ENCODE measurements around the gene RPL37.
"Not testable (repeated sequence)": the region's sequence is repeated elsewhere in the genome, so short reads cannot be mapped to it uniquely, and the experiment has no call there.

Gene RPL37

GRCh38 chr5:40834849-40835787 lies at the start of gene RPL37:
Gene RPL37 (minus strand): TSS chr5:40835222. CDS start chr5:40835185, 37 bp downstream.
- DNase-seq = peak; percentile 20 to 98 (median 94)

- DNase-seq = not testable (repeated sequence)
These were observed 48.0 kb upstream of the RPL37 start for GRCh38 chr5:40883051-40883450.

- DNase-seq = no peak
These were observed 47.3 kb upstream of the RPL37 start for GRCh38 chr5:40882291-40882690.

- DNase-seq = no peak
These were observed 44.3 kb upstream of the RPL37 start for GRCh38 chr5:40879163-40879942.

GRCh38 chr5:40877371-40877988 lies 42.5 kb upstream of the RPL37 start:
- DNase-seq = no peak

- no peak for DNase-seq
These were observed 40.9 kb upstream of the RPL37 start for GRCh38 chr5:40875958-40876357.

GRCh38 chr5:40873286-40873880 lies 38.4 kb upstream of the RPL37 start:
- no peak for DNase-seq

- not testable (repeated sequence) for DNase-seq
These were observed 37.2 kb upstream of the RPL37 start for GRCh38 chr5:40872253-40872652.

GRCh38 chr5:40871177-40871576 lies 36.2 kb upstream of the RPL37 start:
- no peak for DNase-seq

- no peak for DNase-seq
These were observed 34.4 kb upstream of the RPL37 start for GRCh38 chr5:40869384-40869783.

GRCh38 chr5:40866844-40867243 lies 31.8 kb upstream of the RPL37 start:
- no peak for DNase-seq

GRCh38 chr5:40865004-40865403 lies 30.0 kb upstream of the RPL37 start:
- not testable (repeated sequence) for DNase-seq

- DNase-seq = no peak
These were observed 25.7 kb upstream of the RPL37 start for GRCh38 chr5:40860711-40861110.

- DNase-seq = no peak
These were observed 18.7 kb upstream of the RPL37 start for GRCh38 chr5:40853632-40854192.

GRCh38 chr5:40847525-40847924 lies 12.5 kb upstream of the RPL37 start:
- DNase-seq = no peak

- DNase-seq = no peak
These were observed 11.3 kb upstream of the RPL37 start for GRCh38 chr5:40846371-40846770.

- no peak for DNase-seq
These were observed 9.5 kb upstream of the RPL37 start for GRCh38 chr5:40844565-40844964.

GRCh38 chr5:40842351-40842750 lies 7.3 kb upstream of the RPL37 start:
- DNase-seq = no peak

GRCh38 chr5:40841068-40841805 lies 6.2 kb upstream of the RPL37 start, which contains the start of gene CARD6:
Gene CARD6 (plus strand): TSS chr5:40841367. CDS start chr5:40841383, 16 bp downstream.
- peak in 1 of 56 donors; percentile 0 for DNase-seq

- DNase-seq = no peak
These were observed 3.1 kb upstream of the RPL37 start for GRCh38 chr5:40838086-40838485.

Data from amygdala (tissue), 56 donors.